HG03025 (cell line): ENCODE measurements around the gene AKR1A1.
"Not testable (repeated sequence)": the region's sequence is repeated elsewhere in the genome, so short reads cannot be mapped to it uniquely, and the experiment has no call there.

Experiments used
- ATAC-seq: cut with Tn5 transposase; IDR thresholded peaks from one replicate; pipeline ENCODE4 v1.9.1; 2021; ENCODE audit warnings: mild to moderate bottlenecking, moderate library complexity; ENCODE audit not compliant: unreplicated experiment, low FRiP score

AKR1A1 gene

GRCh38 chr1:45567911-45568310 is 17.3 kb downstream of the AKR1A1 start:
- ATAC-seq: no peak

GRCh38 chr1:45568421-45568820 is 17.8 kb downstream of the AKR1A1 start:
- ATAC-seq: no peak

- ATAC-seq: no peak
These were observed 18.9 kb downstream of the AKR1A1 start for GRCh38 chr1:45569571-45569961.

DNA sequence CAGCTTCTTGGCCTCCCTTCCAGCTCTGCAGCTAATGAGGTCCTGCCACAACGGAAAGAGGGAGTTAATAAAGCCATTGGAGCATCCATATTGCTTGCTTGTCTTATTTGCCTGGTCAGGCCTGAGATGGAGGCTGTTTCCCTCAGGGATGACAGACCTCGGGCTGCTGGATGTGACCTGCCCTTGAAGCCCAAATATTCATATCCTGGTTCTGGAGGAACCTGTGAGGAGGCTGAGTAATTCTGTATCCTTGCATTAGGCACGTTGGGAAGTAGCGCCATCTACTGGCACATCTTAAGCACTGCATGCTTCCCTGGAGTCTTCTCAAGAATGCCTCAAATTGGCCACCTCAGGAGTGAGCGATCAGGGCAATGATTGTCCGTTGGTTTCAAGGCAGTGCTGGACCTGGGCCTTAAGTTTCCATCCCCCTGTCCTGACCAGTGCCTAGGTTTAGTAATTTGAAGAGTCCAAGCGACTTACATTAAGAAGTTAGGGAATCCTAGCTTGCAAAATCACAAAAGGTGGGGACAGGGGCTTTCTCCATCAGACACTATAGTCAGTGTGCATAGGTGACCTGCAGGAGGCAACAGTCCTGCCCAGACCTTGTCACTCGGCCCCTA is 19.4 kb downstream of the AKR1A1 start:
- peak; percentile 47 for ATAC-seq

DNA sequence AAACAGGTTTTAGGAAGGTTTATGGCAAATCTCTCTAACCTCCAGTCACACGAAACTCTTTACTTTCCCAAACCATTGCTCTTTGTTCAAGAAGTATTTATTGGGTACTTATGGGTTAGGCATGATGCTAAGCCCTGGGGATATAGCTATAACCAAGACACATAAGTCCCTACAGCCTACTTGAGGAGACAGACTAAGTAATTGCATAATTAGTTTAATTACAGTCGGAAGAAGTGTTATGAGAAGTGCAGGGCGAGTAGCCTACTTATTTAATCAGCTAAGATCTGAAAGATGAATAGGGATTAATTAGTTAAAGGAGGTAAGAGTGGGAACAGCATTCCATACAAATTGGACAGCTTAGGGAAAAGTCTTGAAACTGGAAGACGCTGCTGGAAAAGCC is 20.0 kb downstream of the AKR1A1 start:
- ATAC-seq: no peak

- no peak for ATAC-seq
These were observed 22.7 kb downstream of the AKR1A1 start for GRCh38 chr1:45573231-45573804.

GRCh38 chr1:45574105-45574626 is 23.5 kb downstream of the AKR1A1 start:
- no peak for ATAC-seq

GRCh38 chr1:45583264-45583665 is 32.6 kb downstream of the AKR1A1 start:
- peak; percentile 74 for ATAC-seq

- ATAC-seq: peak; percentile 54
These were observed 33.2 kb downstream of the AKR1A1 start, which contains the start of gene NASP for GRCh38 chr1:45583666-45584350. Gene NASP, plus strand, starts transcription at chr1:45584041. Its CDS starts 106 bp downstream, at chr1:45584147.

DNA sequence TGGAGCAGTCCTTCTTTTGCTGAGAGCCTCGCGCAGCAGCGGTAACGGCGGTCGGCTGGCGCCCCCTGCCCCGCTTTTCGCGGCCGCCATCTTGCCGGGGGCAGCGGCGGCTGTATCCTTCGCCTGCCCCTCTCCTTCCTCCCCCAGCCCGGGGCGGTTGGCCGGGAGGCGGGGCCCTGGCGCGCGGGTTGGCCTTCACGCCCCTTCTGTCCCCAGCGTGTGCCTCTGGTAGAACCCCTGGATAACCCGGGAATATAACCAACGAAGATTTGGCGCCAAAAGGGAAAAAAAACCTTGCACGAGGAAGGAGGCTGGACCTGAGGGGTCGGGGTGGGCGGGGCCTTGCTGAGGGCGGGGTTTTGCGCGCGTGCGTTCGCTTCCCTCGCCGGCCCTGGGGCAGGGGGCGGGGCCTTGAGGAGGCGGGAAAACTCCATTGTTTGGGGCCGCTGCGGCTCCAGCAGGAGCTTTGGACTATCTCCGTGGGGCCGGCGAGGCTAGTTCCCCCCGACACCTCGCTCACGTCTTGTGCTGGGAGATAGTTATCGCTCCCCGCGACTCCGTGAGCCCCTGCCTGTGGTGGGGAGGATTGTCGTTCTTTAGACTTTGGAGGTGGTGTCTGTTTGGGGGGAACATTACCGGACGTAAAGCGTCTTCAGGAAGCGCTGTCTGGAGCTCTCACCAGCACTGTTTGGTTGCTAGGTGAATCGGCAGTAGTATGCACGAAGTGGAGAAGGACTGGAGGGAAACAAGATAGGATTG is 33.9 kb downstream of the AKR1A1 start:
- peak; percentile 31 for ATAC-seq

- ATAC-seq: no peak
These were observed 34.4 kb downstream of the AKR1A1 start for GRCh38 chr1:45585110-45585426.

- ATAC-seq: no peak
These were observed 35.0 kb downstream of the AKR1A1 start for GRCh38 chr1:45585496-45586075.

DNA sequence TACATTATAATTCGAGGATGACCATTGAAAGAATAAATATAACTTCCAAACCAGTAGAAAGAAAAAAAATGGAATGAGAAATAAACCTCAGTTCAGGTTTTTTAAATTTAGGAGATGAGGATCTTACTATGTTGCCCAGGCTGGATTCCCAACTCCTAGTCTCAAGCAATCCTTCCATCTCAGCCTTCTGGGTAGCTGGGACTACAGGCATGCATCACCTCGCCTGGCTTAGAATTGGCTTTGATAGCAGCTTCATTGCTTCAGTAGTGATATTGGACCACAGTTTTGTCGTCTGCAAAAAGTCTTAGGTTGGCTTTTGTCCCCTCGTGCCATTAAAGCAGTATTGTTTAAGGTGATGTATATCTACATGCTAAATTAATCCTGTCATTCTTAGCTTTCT is 36.1 kb downstream of the AKR1A1 start:
- no peak for ATAC-seq

DNA sequence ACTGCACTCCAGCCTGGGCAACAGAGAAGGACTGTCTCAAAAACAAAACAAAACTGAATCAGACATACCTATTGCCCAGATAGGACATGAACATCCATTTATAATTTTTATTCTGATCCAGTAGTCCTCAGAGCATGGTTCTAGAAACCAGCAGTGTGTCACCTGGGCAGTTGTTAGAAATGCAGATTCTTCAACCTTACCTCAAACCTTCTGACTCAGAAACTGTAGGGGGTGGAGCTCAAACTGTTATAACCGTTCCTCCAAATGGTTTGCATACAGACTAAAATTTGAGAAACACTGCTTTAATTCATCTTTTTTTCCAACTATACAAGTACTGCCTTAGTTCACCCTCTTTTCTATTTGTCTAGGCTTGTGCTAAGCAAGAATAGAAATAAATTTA is 39.2 kb downstream of the AKR1A1 start:
- no peak for ATAC-seq

- no peak for ATAC-seq
These were observed 43.8 kb downstream of the AKR1A1 start for GRCh38 chr1:45594412-45594811.

- ATAC-seq: not testable (repeated sequence)
These were observed 46.1 kb downstream of the AKR1A1 start for GRCh38 chr1:45596765-45597164.

DNA sequence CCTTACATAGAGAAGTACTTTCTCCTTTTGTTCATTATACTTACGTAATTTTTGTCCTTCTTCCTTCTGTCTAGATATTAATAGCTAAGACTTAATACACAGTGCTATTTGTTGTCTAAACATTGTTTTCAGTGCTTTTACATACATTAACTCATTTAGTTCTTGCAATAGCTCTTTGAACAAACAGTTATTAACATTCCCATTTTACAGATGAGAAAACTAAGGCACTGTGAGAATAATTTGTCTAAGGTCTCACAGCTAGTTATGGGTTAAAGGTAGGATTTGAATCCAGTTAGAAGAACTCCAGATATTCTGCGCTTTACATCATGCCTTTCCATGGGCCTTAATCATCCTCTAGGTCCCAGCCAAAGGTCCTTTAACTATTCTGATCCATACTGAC is 53.6 kb downstream of the AKR1A1 start:
- no peak for ATAC-seq

- no peak for ATAC-seq
These were observed 56.9 kb downstream of the AKR1A1 start for GRCh38 chr1:45607404-45608074.

- ATAC-seq: no peak
These were observed 57.8 kb downstream of the AKR1A1 start for GRCh38 chr1:45608175-45609156.
